Measurements from ENCODE around the gene KRTAP12-2.

Gene KRTAP12-2

GRCh38 chr21:44626262-44626661 lies 40.5 kb downstream of the KRTAP12-2 start:
- H3K27ac ChIP-seq, result no peak overlapping the region
- TF ChIP-seq CTCF (IDR thresholded peaks at IDR 0.05), result no peak
- peak; percentile 35 for DNase-seq (ENCODE audit: low spot score)
- no peak overlapping the region for H3K4me3 ChIP-seq

DNA sequence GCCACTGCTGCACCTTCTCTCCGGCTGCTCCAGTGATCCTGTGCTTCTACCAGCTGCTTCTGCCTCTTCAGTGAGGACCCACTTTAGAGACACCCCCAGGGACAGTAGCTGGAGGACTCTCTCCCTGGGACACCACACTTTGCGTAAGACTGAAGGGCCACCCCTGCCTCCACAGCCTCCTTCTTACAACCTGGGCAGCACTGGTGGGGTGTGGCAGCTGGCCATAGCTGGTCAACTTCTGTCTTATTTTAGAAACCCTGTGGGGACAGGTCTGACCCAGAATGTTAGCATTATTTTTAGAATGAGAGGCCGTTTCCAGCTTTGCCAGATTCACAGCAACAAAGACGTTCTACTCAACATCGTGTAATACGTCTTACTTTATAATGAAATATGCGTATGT lies 41.0 kb downstream of the KRTAP12-2 start:
- Histone ChIP-seq H3K4me3 (no peak overlapping the region), H3K27ac (no peak overlapping the region)
- DNase-seq (ENCODE audit: low spot score), result peak; percentile 46
- TF ChIP-seq CTCF (IDR thresholded peaks at IDR 0.05), result no peak

DNA sequence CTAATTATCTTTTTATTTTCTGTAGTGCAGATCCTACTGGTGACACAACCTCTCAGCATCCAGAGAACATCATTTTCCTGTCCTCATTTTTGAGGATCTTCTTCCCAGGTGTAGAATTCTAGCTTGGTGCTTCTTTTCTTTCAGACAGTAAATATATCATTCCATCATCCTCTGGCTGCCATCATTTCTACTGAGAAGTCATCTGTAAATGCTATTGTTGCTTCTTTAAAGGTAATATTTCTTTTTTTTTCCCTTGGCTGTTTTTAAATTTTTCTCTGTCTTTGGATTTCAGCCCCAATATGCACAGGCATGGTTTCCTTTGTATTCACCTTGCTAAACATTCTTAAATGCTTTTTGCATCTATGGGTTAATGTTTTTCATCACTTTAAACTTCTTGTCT lies 43.2 kb downstream of the KRTAP12-2 start:
- H3K4me3 ChIP-seq, result no peak overlapping the region
- TF ChIP-seq CTCF (IDR thresholded peaks at IDR 0.05), result no peak
- no peak for DNase-seq (ENCODE audit: low spot score)
- no peak overlapping the region for H3K27ac ChIP-seq

DNA sequence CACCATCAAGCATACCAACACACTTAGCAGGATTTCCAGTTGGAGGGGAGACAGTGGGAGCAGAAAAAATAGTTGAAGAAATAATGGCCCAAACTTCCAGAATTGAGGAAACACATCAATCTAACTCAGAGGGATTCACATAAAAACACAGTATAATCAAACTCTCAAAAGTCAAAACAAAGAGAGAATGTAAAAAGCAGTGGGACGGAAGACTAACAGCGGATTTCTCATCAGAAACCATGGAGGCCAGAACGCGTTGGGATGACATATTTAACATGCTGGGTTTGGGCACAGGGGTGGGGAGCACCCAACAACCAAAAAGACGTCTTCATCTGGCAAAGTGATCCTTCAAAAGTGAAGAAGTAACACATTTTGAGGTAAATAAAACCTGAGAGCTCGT lies 46.8 kb downstream of the KRTAP12-2 start:
- TF ChIP-seq CTCF (IDR thresholded peaks at IDR 0.05), result no peak
- DNase-seq (ENCODE audit: low spot score), result no peak
- Histone ChIP-seq H3K27ac (no peak overlapping the region), H3K4me3 (no peak overlapping the region)

GRCh38 chr21:44618909-44619308 lies 47.8 kb downstream of the KRTAP12-2 start:
- DNase-seq (ENCODE audit: low spot score), result no peak
- Histone ChIP-seq H3K27ac (no peak overlapping the region), H3K4me3 (no peak overlapping the region)
- TF ChIP-seq CTCF (IDR thresholded peaks at IDR 0.05), result no peak

- no peak for TF ChIP-seq CTCF (IDR thresholded peaks at IDR 0.05)
- no peak overlapping the region for H3K4me3 ChIP-seq
- DNase-seq (ENCODE audit: low spot score), result no peak
- no peak overlapping the region for H3K27ac ChIP-seq
Measured at GRCh38 chr21:44618504-44618903, 48.2 kb downstream of the KRTAP12-2 start.

GRCh38 chr21:44617071-44617501 lies 49.6 kb downstream of the KRTAP12-2 start:
- no peak for DNase-seq (ENCODE audit: low spot score)
- H3K27ac ChIP-seq, result no peak overlapping the region
- no peak overlapping the region for H3K4me3 ChIP-seq
- TF ChIP-seq CTCF (IDR thresholded peaks at IDR 0.05), result no peak

Measured in coronary artery (tissue), 2 donors.